HG02938 (cell line): Measurements from ENCODE around the gene MGST2.

Experiments used
- ATAC-seq: cut with Tn5 transposase; IDR thresholded peaks from one replicate; pipeline ENCODE4 v1.9.1; 2021; ENCODE audit warnings: mild to moderate bottlenecking, moderate library complexity; ENCODE audit not compliant: unreplicated experiment

Gene MGST2

DNA sequence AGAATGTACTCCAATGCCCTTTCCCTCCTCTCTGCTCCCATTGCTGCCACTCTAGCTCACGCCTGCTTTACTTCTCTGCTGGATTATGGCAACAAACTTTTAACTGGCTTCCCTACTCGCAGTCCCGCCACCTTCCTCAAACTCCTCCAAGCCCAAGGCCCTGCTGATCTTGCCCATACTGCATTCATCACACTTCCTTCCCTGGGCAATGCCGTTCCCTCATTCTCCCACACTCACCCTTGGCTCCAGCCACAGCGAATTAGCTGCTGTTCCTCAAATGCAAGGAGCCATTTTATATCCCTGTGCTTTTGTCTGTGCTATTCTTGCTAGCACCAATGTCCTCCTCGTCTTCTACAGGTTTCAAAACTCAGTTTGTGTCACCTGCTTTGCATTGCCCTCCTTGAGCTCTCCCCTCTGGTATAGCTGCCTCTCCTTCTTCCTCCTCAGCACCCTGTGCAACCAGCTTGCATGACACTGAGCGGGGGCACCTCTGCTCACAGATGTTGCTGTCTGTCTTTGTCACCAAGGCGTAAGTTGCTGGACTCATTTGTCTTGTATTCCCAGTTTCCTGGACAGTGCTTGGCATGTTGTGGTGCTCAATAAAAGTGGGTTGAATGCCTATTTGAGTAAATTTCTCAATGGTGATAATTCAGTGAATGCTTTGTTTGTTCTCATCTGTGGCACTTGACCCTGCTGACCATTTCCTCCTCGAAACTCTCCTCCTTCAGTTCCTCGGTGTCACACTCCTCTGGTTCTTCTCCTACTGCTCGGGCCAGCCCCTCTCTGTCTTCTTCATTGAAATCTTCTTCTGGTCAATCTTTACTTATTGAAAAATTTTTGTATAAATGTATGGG, 22.4 kb upstream of the MGST2 start:
- no peak for ATAC-seq

DNA sequence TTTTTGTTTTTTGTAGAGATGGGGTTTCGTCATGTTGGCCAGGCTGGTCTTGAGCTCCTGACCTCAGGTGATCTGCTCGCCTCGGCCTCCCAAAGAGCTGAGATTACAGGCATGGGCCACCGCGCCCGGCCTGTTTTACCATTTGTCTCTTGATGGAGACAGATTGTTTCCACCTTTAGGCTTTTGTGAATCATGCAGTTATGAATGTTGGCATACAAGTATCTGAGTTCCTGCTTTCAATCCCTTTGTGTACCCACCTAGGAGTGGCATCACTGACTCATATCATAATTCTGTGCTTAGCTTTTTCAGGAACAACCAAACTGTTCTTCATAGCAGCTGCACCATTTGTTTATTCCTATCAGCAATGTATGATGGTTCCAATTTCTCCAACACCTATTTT, 20.2 kb upstream of the MGST2 start:
- no peak for ATAC-seq

DNA sequence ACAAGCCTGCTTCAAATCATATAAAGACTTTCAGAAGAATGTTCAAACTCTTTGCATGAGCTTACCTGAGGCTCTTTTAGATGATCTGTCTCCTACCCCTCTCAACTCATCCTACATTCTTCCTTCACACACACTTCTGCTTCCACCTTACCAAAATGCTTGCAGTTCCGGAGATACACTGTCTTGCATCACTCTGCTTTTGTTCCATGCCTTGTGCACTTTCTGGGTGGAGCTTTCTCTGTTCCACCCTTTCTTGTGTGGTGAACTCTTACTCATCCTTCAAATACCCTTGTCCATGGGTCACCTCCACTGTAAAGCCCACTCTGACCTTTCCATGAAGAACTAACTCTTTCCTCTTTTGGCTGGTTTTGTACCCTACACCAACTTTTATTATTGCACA, 18.4 kb upstream of the MGST2 start:
- ATAC-seq = no peak

DNA sequence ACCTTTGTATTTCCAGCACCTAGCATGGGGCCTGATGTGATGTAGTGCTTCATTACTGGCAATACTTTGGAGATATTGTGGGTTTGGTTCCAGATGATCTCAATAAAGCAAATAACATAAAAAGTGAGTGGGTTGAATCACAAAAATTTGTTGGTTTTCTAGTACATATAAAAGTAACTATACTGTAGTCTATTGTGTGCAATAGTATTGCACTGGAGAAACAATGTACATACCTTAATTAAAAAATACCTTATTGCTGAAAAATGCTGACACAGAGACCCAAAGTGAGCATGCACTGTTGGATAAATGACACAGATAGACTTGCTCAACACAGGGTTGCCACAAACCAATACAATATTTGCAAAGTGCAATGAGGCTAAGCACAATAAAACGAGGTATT, 17.7 kb upstream of the MGST2 start:
- no peak for ATAC-seq

DNA sequence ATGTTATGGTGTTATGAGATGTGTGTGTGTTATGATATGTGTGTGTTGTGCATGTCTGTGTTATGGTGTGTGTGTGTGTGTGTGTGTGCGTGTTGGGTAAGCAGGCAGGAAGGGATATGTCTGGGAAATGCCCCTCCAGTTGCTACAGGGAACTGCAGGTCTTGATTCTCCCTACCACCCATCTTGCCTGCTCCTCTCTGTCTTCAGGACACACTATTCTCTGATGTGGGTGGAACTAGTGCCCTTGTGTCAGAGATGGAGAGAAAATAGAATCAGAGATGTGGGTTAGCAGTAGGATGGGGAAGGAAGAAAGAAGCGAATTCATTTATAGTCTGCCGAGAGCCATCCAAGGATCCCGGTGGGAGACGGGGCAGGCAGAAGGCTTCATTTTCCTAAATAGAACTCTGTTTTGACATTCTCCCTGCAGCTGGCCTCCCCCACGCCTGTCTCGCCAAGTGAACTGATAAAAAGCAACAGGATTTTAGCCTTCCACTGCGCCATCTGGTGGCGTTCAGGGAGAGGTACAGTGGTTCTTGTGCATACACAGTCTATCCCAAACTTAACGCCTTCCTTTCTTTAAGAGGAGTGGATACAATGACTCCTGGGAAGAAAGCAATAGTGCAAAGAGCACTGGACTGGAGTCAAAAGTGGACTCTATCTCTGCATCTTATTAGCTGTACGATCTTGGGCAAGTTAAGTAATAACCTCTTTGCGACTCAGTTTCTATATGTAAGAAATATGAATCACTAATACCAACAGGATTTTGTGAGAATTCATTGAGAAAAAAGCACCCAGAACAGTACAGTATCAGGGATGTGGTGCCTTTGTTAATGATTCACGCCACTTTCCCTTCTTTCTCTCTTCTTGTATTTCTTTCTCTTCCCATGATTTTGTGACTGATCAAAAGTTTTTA, 14.1 kb upstream of the MGST2 start:
- peak; percentile 83 for ATAC-seq

DNA sequence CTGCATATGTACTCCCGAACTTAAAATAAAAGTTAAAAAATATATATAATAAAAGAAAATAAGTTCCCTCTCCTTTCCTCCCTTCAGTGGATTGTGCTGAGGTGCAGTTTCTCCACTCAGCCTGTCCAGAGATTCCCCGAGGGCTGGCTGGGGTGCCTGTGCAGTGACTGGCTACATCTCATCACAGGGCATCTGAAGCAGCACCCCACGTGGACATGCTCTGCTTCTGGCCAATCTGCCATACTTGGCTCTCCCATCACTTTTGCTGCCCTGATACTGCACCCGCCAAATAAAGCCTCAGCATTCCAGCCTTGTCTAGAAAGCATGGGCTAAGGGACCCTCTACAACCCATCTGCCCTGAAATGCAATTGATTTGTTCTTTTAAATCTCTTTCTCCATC, 11.1 kb upstream of the MGST2 start:
- no peak for ATAC-seq

DNA sequence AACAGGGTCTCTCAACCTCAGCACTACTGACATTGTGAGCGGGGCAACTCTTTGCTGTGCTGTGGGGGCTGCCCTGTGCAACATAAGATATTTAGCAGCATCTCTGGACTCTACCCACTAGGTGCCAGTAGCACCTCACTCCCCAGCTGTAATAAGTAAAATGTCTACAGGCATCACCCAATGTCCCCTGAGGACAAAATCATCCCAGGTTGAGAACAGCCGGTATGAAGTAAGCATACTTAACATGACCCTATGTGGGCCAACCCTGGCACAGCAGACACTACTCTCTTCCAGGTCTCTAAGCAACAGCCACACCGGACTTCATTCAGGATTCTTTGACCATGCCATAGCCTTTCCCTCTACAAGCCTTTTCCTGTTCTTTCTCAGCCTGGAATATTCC, 10.5 kb upstream of the MGST2 start:
- no peak for ATAC-seq

DNA sequence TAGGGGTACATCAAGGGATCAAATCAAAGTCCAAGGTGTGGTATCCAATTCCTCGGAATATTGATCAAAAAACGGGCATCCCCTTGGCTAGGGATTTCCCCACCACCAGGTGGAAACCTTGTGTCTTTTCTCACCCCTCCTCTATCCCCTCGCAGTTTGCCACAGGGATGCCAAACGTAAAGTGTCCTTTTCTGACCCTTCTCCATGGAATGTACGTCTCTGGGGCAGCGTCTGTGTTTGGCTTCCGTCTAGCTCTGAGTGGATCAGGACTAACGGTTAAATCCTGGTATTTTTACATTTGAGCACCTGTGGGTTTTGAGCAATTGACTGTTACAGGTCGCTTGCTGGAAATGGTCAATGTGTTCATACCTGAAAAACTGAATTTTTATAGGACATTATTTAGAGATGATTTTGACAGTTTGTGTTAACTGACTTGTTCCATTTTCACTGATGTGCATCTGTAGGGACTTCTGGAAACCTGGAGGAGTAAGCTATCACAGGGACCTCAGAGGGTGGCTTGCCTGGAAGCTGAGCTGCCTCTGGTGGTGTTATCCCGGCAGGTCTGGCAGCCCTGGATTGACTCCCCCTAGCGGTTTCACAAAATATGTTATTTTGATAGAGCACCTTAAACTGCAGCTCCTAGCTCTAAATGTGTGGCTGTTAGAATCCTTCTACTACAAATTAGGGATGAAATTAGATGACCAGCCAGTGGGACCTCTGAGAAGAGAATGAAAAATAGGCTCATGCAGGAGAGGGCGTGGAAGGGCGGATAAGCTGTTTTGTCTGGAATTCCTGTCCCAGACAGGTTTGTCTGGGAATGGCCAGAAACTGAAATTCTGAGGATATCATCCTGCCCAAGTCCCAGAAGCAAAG, 8.8 kb upstream of the MGST2 start:
- peak; percentile 80 for ATAC-seq

DNA sequence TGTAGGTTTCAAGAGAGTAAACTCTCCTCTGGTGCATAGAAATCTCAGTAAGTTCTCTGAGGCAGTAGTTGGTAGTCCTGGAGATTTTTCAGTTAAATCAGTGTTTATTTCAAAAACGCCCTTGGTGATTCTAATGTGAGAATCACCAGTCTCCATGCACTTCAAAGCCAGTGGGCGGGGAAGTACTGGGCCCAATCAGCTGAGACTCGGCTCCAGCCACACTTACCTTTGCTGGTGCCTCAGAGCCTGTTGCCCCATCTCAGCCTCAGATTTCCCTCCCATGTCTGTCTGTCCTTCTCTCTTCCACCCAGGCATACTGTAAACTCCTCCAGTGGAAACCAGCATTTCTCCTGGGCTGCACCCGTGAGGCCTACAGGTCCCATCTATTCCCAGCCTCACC, 7.4 kb upstream of the MGST2 start:
- ATAC-seq = no peak

DNA sequence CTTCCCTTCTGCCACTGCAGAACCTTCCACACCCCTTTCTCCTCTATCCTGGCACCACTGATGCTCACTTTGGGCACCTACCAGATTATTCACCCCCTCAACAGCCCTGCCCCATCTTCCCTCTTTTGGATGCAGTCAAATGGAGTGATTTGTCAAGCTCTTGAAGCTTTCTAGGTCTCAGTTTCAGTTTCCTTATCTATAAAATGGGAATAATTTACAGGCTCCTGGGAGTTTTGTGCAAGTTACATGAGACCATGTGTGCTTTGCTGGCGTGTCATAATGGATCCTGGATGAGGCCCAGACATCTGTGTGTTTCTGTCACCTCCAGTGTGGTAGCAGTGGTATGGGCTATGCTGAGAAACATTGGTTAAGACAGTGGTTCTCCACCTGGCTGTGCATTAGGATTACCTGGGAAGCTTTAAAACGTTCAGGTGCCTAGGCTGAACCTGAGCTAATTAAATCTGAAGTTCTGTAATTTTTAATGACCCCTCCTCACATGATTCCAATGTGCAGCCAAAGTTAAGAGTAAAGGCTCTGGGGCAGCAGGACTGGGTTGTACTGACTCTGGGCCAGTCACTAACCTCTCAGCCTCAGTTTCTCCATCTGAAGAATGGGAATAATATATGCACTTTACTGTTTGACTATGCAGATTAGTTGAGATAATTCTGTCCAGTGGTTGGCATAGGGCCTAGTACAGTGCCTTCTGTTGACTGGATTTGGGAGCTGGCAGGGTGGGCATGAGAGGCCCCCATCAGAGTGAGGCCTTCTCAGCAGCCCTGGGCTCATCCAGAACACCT, 6.8 kb upstream of the MGST2 start:
- no peak for ATAC-seq

DNA sequence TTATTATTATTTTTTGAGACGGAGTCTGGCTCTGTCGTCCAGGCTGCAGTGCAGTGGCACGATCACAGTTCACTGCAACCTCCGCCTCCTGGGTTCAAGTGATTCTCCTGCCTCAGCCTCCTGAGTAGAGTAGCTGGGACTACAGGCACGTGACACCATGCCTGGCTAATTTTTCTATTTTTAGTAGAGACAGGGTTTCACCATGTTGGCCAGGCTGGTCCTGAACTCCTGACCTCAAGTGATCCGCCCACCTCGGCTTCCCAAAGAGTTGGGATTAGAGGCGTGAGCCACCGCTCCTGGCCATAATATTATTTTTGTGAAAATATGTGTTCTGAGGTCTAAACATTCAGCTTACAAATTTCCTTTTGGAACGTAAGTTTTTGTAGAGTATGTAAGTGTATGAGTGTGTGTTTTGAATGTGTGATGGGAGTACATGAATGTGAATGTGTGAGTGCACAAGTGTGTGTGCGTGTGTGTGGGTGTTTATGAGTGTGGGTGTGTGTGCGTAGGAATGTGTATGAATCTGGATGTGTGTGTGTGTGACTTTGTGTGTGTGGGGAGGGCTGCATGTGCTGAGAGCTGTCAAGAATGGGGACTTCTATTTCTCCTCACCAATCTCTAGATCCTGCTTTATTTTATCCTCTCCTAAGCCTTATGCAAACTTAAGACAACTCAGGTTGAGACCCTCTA, 5.7 kb upstream of the MGST2 start:
- ATAC-seq = no peak

DNA sequence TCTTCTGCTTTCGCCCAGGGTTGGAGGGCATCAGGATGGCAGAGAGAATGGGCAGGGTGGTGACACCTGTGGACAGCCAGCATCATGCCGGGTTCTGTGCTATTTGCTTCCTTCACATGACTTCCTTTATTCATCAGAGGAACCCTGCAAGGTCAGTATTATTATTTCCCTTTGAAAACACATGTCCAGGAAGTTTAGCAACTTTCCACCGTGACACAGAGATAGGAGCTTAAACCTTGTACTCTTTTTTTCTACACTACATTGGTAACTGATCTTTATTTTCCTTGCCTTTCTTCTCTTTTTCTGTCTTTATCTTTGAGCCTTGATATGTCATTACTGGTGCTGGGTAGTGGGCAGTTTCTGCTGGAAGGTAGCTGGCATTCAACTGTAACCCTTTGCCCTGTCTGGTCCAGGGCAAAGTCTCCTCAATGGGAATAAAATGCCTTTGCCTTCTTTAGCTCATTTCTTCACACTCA, 5.0 kb upstream of the MGST2 start:
- no peak for ATAC-seq

DNA sequence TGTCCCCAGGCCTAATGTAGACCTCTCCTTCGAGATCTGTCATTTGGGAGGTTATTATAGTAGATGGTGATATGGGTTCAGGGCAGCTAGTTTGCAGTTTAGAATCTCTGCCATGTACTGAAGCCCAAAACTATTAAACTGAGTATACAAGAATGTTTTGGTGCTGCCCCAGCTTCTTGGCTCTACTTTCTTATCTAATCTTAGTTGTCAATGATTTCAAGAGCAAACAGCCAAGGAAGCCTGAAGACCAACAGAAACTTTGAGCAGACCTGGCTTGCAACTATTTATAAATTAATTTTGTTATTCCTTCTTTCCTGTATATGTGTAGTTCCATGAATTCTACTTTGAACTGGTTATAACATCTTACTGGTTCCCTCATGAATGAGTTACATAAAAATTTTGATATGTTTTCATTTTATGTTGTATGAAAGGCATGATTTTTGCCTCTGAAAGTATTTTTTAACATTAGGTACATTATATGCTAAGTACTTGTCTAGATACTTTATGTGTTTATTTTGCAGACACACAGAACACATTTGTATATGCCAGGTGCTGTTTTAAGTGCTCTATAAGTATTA, 2.0 kb upstream of the MGST2 start:
- ATAC-seq = no peak

DNA sequence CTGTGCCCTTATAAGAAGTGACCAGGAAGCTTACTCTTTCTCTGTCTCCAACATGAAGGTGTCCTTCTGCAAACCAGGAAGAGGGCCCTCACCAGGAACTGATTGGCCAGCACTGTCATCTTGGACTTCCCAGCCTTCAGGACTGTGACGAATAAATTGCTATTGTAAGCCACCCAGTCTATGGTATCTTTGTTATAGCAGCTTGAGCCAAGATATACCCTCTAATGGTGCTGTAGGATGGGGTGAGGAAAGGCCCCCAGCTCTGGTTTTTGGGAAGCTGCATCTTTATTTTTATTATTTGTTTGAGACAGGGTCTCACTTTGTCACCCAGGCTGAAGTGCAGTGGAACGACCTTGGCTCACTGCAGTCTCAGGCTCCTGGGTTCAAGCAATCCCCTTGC, 1.2 kb upstream of the MGST2 start:
- no peak for ATAC-seq

DNA sequence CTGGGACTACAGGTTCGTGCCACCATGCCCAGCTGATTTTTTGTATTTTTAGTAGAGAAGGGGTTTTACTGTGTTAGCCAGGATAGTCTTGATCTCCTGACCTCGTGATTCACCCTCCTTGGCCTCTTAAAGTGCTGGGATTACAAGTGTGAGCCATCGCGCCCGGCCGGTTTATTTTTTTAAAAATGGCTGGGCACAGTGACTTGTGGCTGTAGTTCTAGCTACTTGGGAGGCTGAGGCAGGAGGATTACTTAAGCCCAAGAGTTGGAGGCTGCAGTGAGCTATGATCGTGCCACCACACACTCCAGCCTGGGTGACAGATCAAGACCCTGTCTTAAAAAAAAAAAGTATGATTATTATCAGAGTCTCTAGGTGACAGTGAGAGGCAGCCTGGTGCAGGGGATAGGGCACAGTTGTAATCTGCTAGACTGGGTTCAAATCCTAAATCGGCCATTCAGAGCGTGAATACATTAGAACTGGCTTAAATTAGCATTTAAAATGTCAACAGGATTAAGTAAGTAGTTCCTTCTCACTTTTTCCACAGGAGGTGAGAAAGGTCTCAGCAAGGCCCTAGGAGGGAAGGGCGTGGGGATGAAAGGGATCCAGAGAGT, 435 bp upstream of the MGST2 start:
- ATAC-seq = peak; percentile 2

DNA sequence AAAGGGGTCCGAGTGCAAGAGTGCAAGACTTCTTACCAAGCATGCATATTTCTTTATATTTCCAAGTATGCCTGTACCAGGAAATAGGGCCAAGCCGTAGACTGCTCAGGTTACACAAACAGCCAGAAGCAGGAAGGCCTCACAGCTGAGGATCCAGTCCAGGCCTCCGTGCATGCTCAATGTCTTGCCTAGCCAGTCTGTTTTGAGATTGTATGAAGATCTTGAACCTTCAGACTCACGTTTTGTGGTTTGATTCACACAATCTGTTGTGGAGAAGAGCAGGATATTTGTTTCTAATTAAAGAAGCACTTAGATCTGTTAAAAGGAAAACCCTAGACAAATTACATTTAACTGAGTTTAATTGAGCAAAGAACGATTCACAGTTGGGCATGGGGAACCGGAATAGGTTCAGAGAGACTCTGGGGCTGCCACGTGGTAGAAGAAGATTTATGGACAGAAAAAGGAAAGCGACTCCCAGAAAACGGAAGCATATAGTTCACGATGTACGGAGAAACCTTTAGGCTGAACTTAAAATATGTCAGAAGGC, 1.2 kb downstream of the MGST2 start:
- ATAC-seq = no peak

DNA sequence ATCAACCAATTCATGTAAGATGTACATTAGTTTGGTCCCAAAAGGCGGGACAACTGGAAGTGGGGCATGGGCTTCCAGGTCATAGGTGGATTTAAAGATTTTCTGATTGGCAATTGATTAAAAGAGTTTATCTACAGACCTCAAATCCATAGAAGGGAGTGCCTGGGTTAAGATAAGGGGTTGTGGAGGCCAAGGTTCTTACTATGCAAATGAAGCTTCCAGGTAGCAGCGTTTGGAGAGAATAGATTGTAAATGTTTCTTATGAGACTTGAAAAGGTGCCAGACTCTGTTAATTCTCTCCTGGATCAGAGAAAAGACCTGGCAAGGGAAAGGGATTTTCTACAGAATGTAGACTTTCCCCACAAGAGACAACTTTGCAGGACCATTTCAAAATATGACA, 2.4 kb downstream of the MGST2 start:
- ATAC-seq = no peak

DNA sequence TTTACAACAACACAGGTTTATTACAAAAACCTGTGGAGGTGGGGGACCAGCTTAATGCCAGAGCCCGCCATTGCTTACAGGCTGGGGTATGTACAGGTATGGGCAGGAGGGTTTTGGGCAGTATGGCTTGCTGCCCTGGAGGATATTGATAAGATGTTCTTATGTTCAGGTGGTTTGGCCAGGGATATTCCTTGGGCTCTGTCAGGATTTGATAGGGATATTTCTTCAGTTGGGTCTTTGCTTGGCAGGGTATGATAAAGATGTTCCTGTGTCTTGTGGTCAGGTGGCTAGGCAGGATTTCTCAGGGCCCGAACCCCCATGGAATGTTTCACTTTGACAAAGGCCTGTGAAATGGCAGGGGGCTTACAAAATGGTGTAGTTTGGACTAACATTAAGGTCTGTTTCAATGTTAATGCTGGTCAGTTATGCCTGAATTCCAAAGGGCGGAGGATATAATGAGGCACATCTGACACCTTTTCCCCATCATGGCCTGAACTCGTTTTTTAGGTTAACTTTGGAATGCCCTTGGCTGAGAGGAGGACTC, 3.1 kb downstream of the MGST2 start:
- ATAC-seq = no peak
